H1 (cell line): ENCODE results near the gene SPHK1. TPM values are rescaled to one million over a fixed set of nuclear protein-coding genes. Genes with fewer than 3 reads are reported as not detected.

ENCODE experiments used
- CTCF ChIA-PET: fragments of 300-600 bp; sonication (Branson Sonifier 250); formaldehyde crosslinking; loops from one replicate; lab custom pipeline; 2021; ENCODE audit not compliant: partially characterized antibody; lab: Charles Lee
- POLR2A ChIA-PET: fragments of 300-600 bp; sonication (Branson Sonifier 250); formaldehyde crosslinking; loops from one replicate; lab custom pipeline; 2021; ENCODE audit warnings: inconsistent platforms; ENCODE audit not compliant: partially characterized antibody; lab: Charles Lee
- DNase-seq, 2 experiments: peaks; one replicate each; pipeline versions ENCODE4 v3.0.0 to v3.0.0-alpha.2; 2010 to 2022; ENCODE audit warnings: low spot score in 2 of 2, low read depth in 1 of 2, mixed read lengths in 1 of 2
- FAIRE-seq: peaks from 2 replicates; lab custom pipeline; 2011; peaks lifted over from hg19 to GRCh38; lab: Jason Lieb, UNC
- H2AFZ ChIP-seq: 2 replicates; pipeline ENCODE4 v1.8.1; 2012; ENCODE audit warnings: low read length, inconsistent platforms
- H2AK5ac ChIP-seq: 2 replicates; pipeline ENCODE4 v1.6.1; 2013; ENCODE audit warnings: low read depth, low read length
- H2BK120ac ChIP-seq: replicated peaks from 2 replicates; pipeline ENCODE3; 2013; ENCODE audit warnings: low read depth, low read length, inconsistent platforms
- H2BK12ac ChIP-seq: 2 replicates; pipeline ENCODE4 v1.6.1; 2013; ENCODE audit warnings: low read depth, low read length
- H2BK15ac ChIP-seq: 2 replicates; pipeline ENCODE4 v1.6.1; 2013; ENCODE audit warnings: low read length
- H2BK20ac ChIP-seq: 2 replicates; pipeline ENCODE4 v1.6.1; 2013; ENCODE audit warnings: low read length
- H2BK5ac ChIP-seq: 2 replicates; pipeline ENCODE4 v1.6.1; 2013; ENCODE audit warnings: low read depth, low read length
- H3K14ac ChIP-seq: 2 replicates; pipeline ENCODE4 v1.6.1; 2013; ENCODE audit warnings: inconsistent platforms; ENCODE audit not compliant: insufficient read length
- H3K18ac ChIP-seq: 2 replicates; pipeline ENCODE4 v1.6.1; 2013; ENCODE audit warnings: low read length; ENCODE audit errors: extremely low read depth
- H3K23ac ChIP-seq: 2 replicates; pipeline ENCODE4 v1.6.1; 2013; ENCODE audit warnings: inconsistent platforms; ENCODE audit not compliant: insufficient read length
- H3K23me2 ChIP-seq: 2 replicates; pipeline ENCODE4 v1.6.1; 2013; ENCODE audit warnings: low read depth, low read length
- H3K27ac ChIP-seq: 2 replicates; pipeline ENCODE4 v1.6.1; 2011; ENCODE audit warnings: low read depth, low read length, inconsistent platforms
- H3K27me3 ChIP-seq, 4 experiments: replicated peaks in 1 of 4; 1 replicate in 1 of 4; 2 replicates in 3 of 4; pipeline versions ENCODE4 v1.6.1 to v1.8.1; 2011 to 2013; ENCODE audit warnings: low read length in 3 of 4, mild to moderate bottlenecking in 3 of 4, inconsistent platforms in 2 of 4, mixed read lengths in 2 of 4, moderate library complexity in 1 of 4; ENCODE audit not compliant: control insufficient read depth in 3 of 4, insufficient read depth in 3 of 4; ENCODE audit errors: extremely low read depth in 1 of 4
- H3K36me3 ChIP-seq, 4 experiments: 2 replicates each; pipeline versions ENCODE4 v1.6.1 to v1.8.1; 2011 to 2013; ENCODE audit warnings: mild to moderate bottlenecking in 4 of 4, low read length in 3 of 4, moderate library complexity in 2 of 4, control low read depth in 1 of 4, inconsistent platforms in 1 of 4; ENCODE audit not compliant: insufficient read depth in 4 of 4, control insufficient read depth in 2 of 4
- H3K4ac ChIP-seq: replicated peaks from 2 replicates; pipeline ENCODE3; 2013; ENCODE audit warnings: low read length, low read depth, mixed read lengths, inconsistent platforms; ENCODE audit not compliant: insufficient read length
- H3K4me1 ChIP-seq, 4 experiments: replicated peaks in 1 of 4; 1 replicate in 1 of 4; 2 replicates in 3 of 4; pipeline versions ENCODE4 v1.6.1 to v1.8.1; 2011 to 2013; ENCODE audit warnings: low read length in 3 of 4, inconsistent platforms in 2 of 4, mixed read lengths in 1 of 4; ENCODE audit not compliant: insufficient read depth in 4 of 4, control insufficient read depth in 3 of 4
- H3K4me2 ChIP-seq, 2 experiments: 2 replicates each; pipeline versions ENCODE4 v1.6.1 to v1.8.1; 2011 to 2013; ENCODE audit warnings: low read depth in 2 of 2, low read length in 2 of 2, control low read depth in 1 of 2, inconsistent platforms in 1 of 2, mild to moderate bottlenecking in 1 of 2; ENCODE audit not compliant: insufficient read depth in 1 of 2
- H3K4me3 ChIP-seq, 4 experiments: fragments of 200-600, 300-600 bp in 1 of 4; sonication (generic), shearing (Covaris generic), sonication (Bioruptor Twin) in 1 of 4; 2 replicates each; pipeline versions ENCODE4 v1.5.1 to v1.8.1; 2011 to 2016; ENCODE audit warnings: low read length in 4 of 4, low read depth in 3 of 4, control low read depth in 2 of 4, inconsistent platforms in 2 of 4, mild to moderate bottlenecking in 2 of 4, mixed read lengths in 1 of 4, moderate library complexity in 1 of 4; ENCODE audit not compliant: insufficient read depth in 2 of 4; ENCODE audit errors: extremely low read depth in 1 of 4
- H3K56ac ChIP-seq: replicated peaks from 2 replicates; pipeline ENCODE3; 2013; ENCODE audit warnings: low read depth, mild to moderate bottlenecking, mixed read lengths, low read length, inconsistent platforms; ENCODE audit not compliant: insufficient read length
- H3K79me1 ChIP-seq: 2 replicates; pipeline ENCODE4 v1.6.1; 2013; ENCODE audit warnings: low read depth, low read length, control low read depth
- H3K79me2 ChIP-seq, 2 experiments: 2 replicates each; pipeline versions ENCODE4 v1.6.1 to v1.8.1; 2012 to 2013; ENCODE audit warnings: low read length in 2 of 2, mild to moderate bottlenecking in 2 of 2, inconsistent platforms in 1 of 2; ENCODE audit not compliant: insufficient read depth in 2 of 2, control insufficient read depth in 1 of 2
- H3K9ac ChIP-seq, 4 experiments: replicated peaks in 1 of 4; 1 replicate in 1 of 4; 2 replicates in 3 of 4; pipeline versions ENCODE4 v1.6.1 to v1.8.1; 2011 to 2013; ENCODE audit warnings: low read depth in 3 of 4, low read length in 3 of 4, control low read depth in 2 of 4, mild to moderate bottlenecking in 2 of 4, moderate library complexity in 2 of 4, inconsistent platforms in 1 of 4; ENCODE audit errors: extremely low read depth in 1 of 4
- H3K9me3 ChIP-seq, 2 experiments: 2 replicates each; pipeline versions ENCODE4 v1.6.1 to v1.8.1; 2012 to 2013; ENCODE audit warnings: mild to moderate bottlenecking in 2 of 2, moderate library complexity in 2 of 2, control low read depth in 1 of 2, inconsistent platforms in 1 of 2, low read depth in 1 of 2, low read length in 1 of 2, mixed read lengths in 1 of 2; ENCODE audit not compliant: insufficient read depth in 2 of 2
- H4K20me1 ChIP-seq, 2 experiments: replicated peaks in 1 of 2; 2 replicates each; pipeline versions ENCODE3 to v1.8.1; 2011 to 2013; ENCODE audit warnings: inconsistent platforms in 2 of 2, low read length in 2 of 2, mild to moderate bottlenecking in 1 of 2; ENCODE audit not compliant: insufficient read depth in 2 of 2, control insufficient read depth in 1 of 2
- H4K5ac ChIP-seq: 2 replicates; pipeline ENCODE4 v1.6.1; 2013; ENCODE audit warnings: low read length, low read depth, mixed read lengths, inconsistent platforms; ENCODE audit not compliant: insufficient read length
- H4K8ac ChIP-seq: 2 replicates; pipeline ENCODE4 v1.8.0; 2013; ENCODE audit warnings: mild to moderate bottlenecking, moderate library complexity, low read length, inconsistent platforms; ENCODE audit not compliant: insufficient read depth; ENCODE audit errors: extremely low read depth
- H4K91ac ChIP-seq: replicated peaks from 2 replicates; pipeline ENCODE3; 2013; ENCODE audit warnings: low read length, mixed read lengths, inconsistent platforms; ENCODE audit not compliant: insufficient read length
- CTBP2 ChIP-seq: IDR thresholded peaks from 2 replicates; pipeline ENCODE4 v1.7.0; 2011; ENCODE audit warnings: borderline replicate concordance, mild to moderate bottlenecking, moderate library complexity, mixed read lengths, low read length; ENCODE audit not compliant: insufficient read depth, insufficient read length
- GABPA ChIP-seq: IDR thresholded peaks from 2 replicates; pipeline ENCODE4 v1.6.1; 2011; ENCODE audit warnings: mild to moderate bottlenecking, low read length, moderate library complexity, borderline replicate concordance; ENCODE audit not compliant: insufficient read depth
- RAD21 ChIP-seq, 2 experiments: IDR thresholded peaks in 1 of 2; conservative IDR thresholded peaks in 1 of 2; 2 replicates each; pipeline ENCODE4 v1.6.1; 2011; ENCODE audit warnings: low read depth in 2 of 2, low read length in 2 of 2, improper control_type of control experiment in 1 of 2, inconsistent platforms in 1 of 2, mild to moderate bottlenecking in 1 of 2, moderate library complexity in 1 of 2
- SAP30 ChIP-seq: fragments of 300-600 bp; sonication (generic); IDR thresholded peaks from 2 replicates; pipeline ENCODE4 v1.7.1; 2012; ENCODE audit warnings: low read length, moderate library complexity, mild to moderate bottlenecking, inconsistent platforms; ENCODE audit not compliant: insufficient read depth, insufficient replicate concordance
- SIX5 ChIP-seq: IDR thresholded peaks from 2 replicates; pipeline ENCODE4 v1.6.1; 2011; ENCODE audit warnings: mild to moderate bottlenecking, low read depth, low read length
- SP1 ChIP-seq: IDR thresholded peaks from 2 replicates; pipeline ENCODE4 v1.6.1; 2011; ENCODE audit warnings: low read depth, low read length
- WGBS, 2 experiments: shearing (Covaris generic) in 1 of 2; methylation state at CpG; one replicate each; pipeline versions ENCODE4 v1.1.6 to v1.1.7; 2013 to 2015; ENCODE audit warnings: low lambda C conversion rate in 2 of 2, mixed read lengths in 2 of 2, inconsistent platforms in 1 of 2, low coverage in 1 of 2, missing lambda C conversion rate in 1 of 2; ENCODE audit not compliant: insufficient replicate concordance in 2 of 2, insufficient coverage in 1 of 2, insufficient read length in 1 of 2; ENCODE audit errors: extremely low coverage in 1 of 2, missing lambda C conversion rate in 1 of 2; 5-methylcytosine and 5-hydroxymethylcytosine counted together
- polyA plus RNA-seq, 7 experiments: library from polyadenylated mRNA; depleted of rRNA in 3 of 7; stranded (reverse) in 5 of 7; unstranded in 2 of 7; fragments of >200 nt in 5 of 7; fragments of 200-250 nt in 2 of 7; gene quantifications; 1 replicate in 5 of 7; 2 replicates in 1 of 7; 4 replicates in 1 of 7; pipeline versions ENCODE4 v1.2.1 to v1.2.3, GENCODE V29; 2011 to 2013; ENCODE audit warnings: missing spikeins in 2 of 7, mixed read lengths in 2 of 7
- total RNA-seq: library from RNA; stranded (reverse); fragmentation: NEBNext Ultra II Directional; extraction: Animal tissue kit (Norgen Biotek cat#: 25700); gene quantifications from 2 replicates; pipeline ENCODE4 v1.2.1, GENCODE V29; 2021
- TF ChIP-seq, protein P1 (sequence below), 3 experiments: IDR thresholded peaks; 1 replicate in 2 of 3; 2 replicates in 1 of 3; pipeline versions ENCODE4 v1.5.1 to v1.6.1; 2011; ENCODE audit warnings: low read length in 3 of 3, mild to moderate bottlenecking in 3 of 3, inconsistent platforms in 2 of 3, low read depth in 1 of 3, moderate library complexity in 1 of 3; ENCODE audit not compliant: insufficient read depth in 1 of 3; ENCODE audit errors: control extremely low read depth in 1 of 3
- TF ChIP-seq, protein P2 (sequence below): IDR thresholded peaks from 2 replicates; pipeline ENCODE4 v1.6.1; 2011; ENCODE audit warnings: low read length, improper control_type of control experiment

SPHK1 gene
- total and polyA plus RNA-seq, 2 of the 8 experiments (the other 6 are each of a cell fraction or from before 2014, with no cell fraction given), result 2.4 TPM

DNA sequence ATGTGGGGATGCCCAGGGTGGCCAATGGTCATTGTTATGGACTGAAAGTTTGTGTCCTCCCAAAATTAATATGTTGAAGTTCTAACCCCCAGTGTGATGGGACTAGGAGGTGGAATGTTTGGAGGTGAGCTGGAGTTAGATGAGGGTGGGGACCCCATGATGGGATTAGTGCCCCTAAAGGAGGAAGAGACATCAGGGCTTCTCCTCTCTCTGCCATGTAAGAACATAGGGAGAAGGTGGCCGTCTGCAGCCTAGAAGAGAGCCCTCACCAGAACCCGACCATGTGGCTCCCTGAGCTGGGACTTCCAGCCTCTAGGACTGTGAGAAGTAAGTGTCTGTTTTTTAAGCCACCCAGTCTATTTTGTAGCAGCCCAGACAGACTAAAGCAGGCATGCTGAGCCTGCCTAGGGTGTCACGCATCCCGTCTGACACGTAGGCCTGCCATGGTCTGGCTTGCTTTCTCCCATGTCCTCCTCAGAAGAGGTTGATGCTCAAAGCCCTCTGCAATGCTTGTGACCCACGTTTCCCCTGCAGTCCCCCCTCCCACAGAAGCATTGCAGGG is 26.7 kb upstream of the SPHK1 start:
- no peak overlapping the region for H4K5ac ChIP-seq
- ChIA-PET POLR2A (no interaction called here), CTCF (interaction anchor here (0.6 to 29.3 kb wide), 5 partner anchors 8 to 73 kb away, joined by 3 to 635 read pairs (median 8); partner anchors contain the start of gene SPHK1)
- no peak overlapping the region for H4K8ac ChIP-seq
- FAIRE-seq, result no peak
- H3K56ac ChIP-seq, result no peak overlapping the region
- H4K20me1 ChIP-seq, result peaks cover 0 to 2% of the 10 kb centered on the region in 2 experiments
- no peak overlapping the region; the same call in 1 of the 2 replicates for H2AFZ ChIP-seq
- DNase-seq, result no peak
- no peaks in the 10 kb centered on the region for H3K79me2 ChIP-seq
- H2BK12ac ChIP-seq, result no peak overlapping the region
- no peak overlapping the region for H3K9ac ChIP-seq
- no peak overlapping the region for H3K4me3 ChIP-seq
- no peak overlapping the region for H3K18ac ChIP-seq
- H3K23me2 ChIP-seq, result peaks cover 7% of the 10 kb centered on the region; the same call in 1 of the 2 replicates
- no peaks in the 10 kb centered on the region for H3K36me3 ChIP-seq
- no peak overlapping the region; the same call in 1 of the 2 replicates for H2BK20ac ChIP-seq
- WGBS, 2 experiments, result 88% methylated on average over 6 of the region's 6 CpGs; no CpG with 5 or more reads in 1 of the 2 experiments
- no peak overlapping the region for H2AK5ac ChIP-seq
- no peaks in the 10 kb centered on the region for H3K9me3 ChIP-seq
- no peak overlapping the region for H4K91ac ChIP-seq
- H2BK15ac ChIP-seq, result no peak overlapping the region
- no peak overlapping the region for H3K27ac ChIP-seq
- peaks cover 3% of the 10 kb centered on the region; the same call in 1 of the 2 replicates for H3K79me1 ChIP-seq
- H3K4ac ChIP-seq, result no peak overlapping the region
- H3K23ac ChIP-seq, result no peak overlapping the region
- H3K27me3 ChIP-seq, result no peaks in the 10 kb centered on the region
- no peak overlapping the region for H2BK5ac ChIP-seq
- H3K4me2 ChIP-seq, result no peak overlapping the region
- no peak overlapping the region for H2BK120ac ChIP-seq
- H3K14ac ChIP-seq, result no peak overlapping the region
- peaks cover 0 to 5% (median 0%) of the 10 kb centered on the region in 4 experiments; a peak in 3 of 7 replicates for H3K4me1 ChIP-seq
- TF ChIP-seq SP1 (no peak), CTBP2 (no peak), SAP30 (no peak), SIX5 (no peak), RAD21 (IDR thresholded peaks at IDR 0.05 in 1 of 2, conservative IDR thresholded peaks at IDR 0.05 in 1 of 2; ENCODE audit: low read depth in 2 of 2, low read length in 2 of 2) (no peak), GABPA (no peak)
- TF ChIP-seq, protein P1, sequence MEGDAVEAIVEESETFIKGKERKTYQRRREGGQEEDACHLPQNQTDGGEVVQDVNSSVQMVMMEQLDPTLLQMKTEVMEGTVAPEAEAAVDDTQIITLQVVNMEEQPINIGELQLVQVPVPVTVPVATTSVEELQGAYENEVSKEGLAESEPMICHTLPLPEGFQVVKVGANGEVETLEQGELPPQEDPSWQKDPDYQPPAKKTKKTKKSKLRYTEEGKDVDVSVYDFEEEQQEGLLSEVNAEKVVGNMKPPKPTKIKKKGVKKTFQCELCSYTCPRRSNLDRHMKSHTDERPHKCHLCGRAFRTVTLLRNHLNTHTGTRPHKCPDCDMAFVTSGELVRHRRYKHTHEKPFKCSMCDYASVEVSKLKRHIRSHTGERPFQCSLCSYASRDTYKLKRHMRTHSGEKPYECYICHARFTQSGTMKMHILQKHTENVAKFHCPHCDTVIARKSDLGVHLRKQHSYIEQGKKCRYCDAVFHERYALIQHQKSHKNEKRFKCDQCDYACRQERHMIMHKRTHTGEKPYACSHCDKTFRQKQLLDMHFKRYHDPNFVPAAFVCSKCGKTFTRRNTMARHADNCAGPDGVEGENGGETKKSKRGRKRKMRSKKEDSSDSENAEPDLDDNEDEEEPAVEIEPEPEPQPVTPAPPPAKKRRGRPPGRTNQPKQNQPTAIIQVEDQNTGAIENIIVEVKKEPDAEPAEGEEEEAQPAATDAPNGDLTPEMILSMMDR (IDR thresholded peaks at IDR 0.05; ENCODE audit: control extremely low read depth in 1 of 3, insufficient read depth in 1 of 3, low read depth in 1 of 3, low read length in 3 of 3), result no peak
- TF ChIP-seq, protein P2, sequence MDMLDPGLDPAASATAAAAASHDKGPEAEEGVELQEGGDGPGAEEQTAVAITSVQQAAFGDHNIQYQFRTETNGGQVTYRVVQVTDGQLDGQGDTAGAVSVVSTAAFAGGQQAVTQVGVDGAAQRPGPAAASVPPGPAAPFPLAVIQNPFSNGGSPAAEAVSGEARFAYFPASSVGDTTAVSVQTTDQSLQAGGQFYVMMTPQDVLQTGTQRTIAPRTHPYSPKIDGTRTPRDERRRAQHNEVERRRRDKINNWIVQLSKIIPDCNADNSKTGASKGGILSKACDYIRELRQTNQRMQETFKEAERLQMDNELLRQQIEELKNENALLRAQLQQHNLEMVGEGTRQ, result no peak
